Measurements from ENCODE around the gene FAM193B. TPM values are rescaled to one million over a fixed set of nuclear protein-coding genes. Genes with fewer than 3 reads are reported as not detected.
"Not testable (repeated sequence)": the region's sequence is repeated elsewhere in the genome, so short reads cannot be mapped to it uniquely, and the experiment has no call there.

The FAM193B gene
- total RNA-seq, 4 donors from 2014 or later: 57.0 to 128 (median 69.7) TPM

- TF ChIP-seq CTCF (IDR thresholded peaks at IDR 0.05): no peak
- TF ChIP-seq POLR2A (IDR thresholded peaks at IDR 0.05): no peak
- WGBS, 2 donors: 88 to 91% methylated on average over 7 of the region's 7 CpGs
- intact Hi-C loops (cut with DNase I; ENCODE audit: low total_unique reads): no loop called here
- no peak overlapping the region for H3K4me3 ChIP-seq (ENCODE audit: low read depth, poor library complexity, severe bottlenecking)
- DNase-seq (ENCODE audit: low spot score in 2 of 2): no peak
Measured at GRCh38 chr5:177535125-177535524, 19.2 kb downstream of the FAM193B start.

GRCh38 chr5:177534433-177534832 lies 19.9 kb downstream of the FAM193B start:
- intact Hi-C loops (cut with DNase I; ENCODE audit: low total_unique reads); H3K4me3 ChIP-seq (ENCODE audit: low read depth, poor library complexity, severe bottlenecking); DNase-seq (ENCODE audit: low spot score in 2 of 2): not testable (repeated sequence)
- WGBS, 2 donors: 96 to 98% methylated on average over 7 of the region's 7 CpGs

- H3K4me3 ChIP-seq (ENCODE audit: low read depth, poor library complexity, severe bottlenecking): no peak overlapping the region
- intact Hi-C loops (cut with DNase I; ENCODE audit: low total_unique reads): no loop called here
- no peak for DNase-seq (ENCODE audit: low spot score in 2 of 2)
- 83 to 84% methylated on average over 17 to 27 of the region's 27 CpGs for WGBS, 2 donors
- TF ChIP-seq CTCF (IDR thresholded peaks at IDR 0.05): no peak
- no peak for TF ChIP-seq POLR2A (IDR thresholded peaks at IDR 0.05)
Measured at GRCh38 chr5:177531209-177531940, 23.0 kb downstream of the FAM193B start.

DNA sequence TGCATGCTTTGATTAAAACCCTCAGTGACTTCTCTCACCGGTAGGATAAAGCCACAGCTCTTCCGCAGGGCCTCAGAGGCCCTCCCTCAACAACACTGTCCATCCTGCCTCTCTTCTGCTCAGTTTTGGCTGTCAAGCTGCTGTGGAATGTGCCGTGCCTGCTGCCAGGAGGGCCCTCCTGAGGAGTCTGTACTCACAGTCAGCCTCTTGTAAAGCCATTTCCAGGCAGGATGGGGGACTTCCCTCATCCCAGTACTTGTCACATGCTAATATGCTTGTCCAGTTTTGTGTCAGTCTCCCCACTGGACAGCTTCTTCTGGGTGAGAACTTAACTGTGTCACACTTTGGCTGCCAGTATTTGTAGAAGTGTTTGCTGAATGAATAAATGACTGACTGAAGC lies 23.7 kb downstream of the FAM193B start:
- TF ChIP-seq POLR2A (IDR thresholded peaks at IDR 0.05): no peak
- TF ChIP-seq CTCF (IDR thresholded peaks at IDR 0.05): no peak
- WGBS, 2 donors: 64 to 66% methylated on average over 3 of the region's 3 CpGs
- H3K4me3 ChIP-seq (ENCODE audit: low read depth, poor library complexity, severe bottlenecking): no peak overlapping the region
- DNase-seq (ENCODE audit: low spot score in 2 of 2): no peak
- intact Hi-C loops (cut with DNase I; ENCODE audit: low total_unique reads): no loop called here

- no peak for DNase-seq (ENCODE audit: low spot score in 2 of 2)
- H3K4me3 ChIP-seq (ENCODE audit: low read depth, poor library complexity, severe bottlenecking): no peak overlapping the region
- WGBS, 2 donors: 62 to 70% methylated on average over 12 of the region's 12 CpGs
- TF ChIP-seq POLR2A (IDR thresholded peaks at IDR 0.05) (no peak), CTCF (IDR thresholded peaks at IDR 0.05) (no peak)
- intact Hi-C loops (cut with DNase I; ENCODE audit: low total_unique reads): no loop called here
Measured at GRCh38 chr5:177529247-177530203, 24.8 kb downstream of the FAM193B start.

GRCh38 chr5:177528631-177529030 lies 25.7 kb downstream of the FAM193B start:
- 61 to 68% methylated on average over 10 of the region's 10 CpGs for WGBS, 2 donors
- intact Hi-C loops (cut with DNase I; ENCODE audit: low total_unique reads): no loop called here
- no peak for TF ChIP-seq CTCF (IDR thresholded peaks at IDR 0.05)
- no peak overlapping the region for H3K4me3 ChIP-seq (ENCODE audit: low read depth, poor library complexity, severe bottlenecking)
- DNase-seq (ENCODE audit: low spot score in 2 of 2): no peak

Measured in lower leg skin (tissue), 4 donors.